ENCODE results near the gene RSPRY1. TPM values are rescaled to one million over a fixed set of nuclear protein-coding genes. Genes with fewer than 3 reads are reported as not detected.
"Not testable (repeated sequence)": the region's sequence is repeated elsewhere in the genome, so short reads cannot be mapped to it uniquely, and the experiment has no call there.

Gene RSPRY1
- total RNA-seq, 1 donor, result 28.3 TPM

DNA sequence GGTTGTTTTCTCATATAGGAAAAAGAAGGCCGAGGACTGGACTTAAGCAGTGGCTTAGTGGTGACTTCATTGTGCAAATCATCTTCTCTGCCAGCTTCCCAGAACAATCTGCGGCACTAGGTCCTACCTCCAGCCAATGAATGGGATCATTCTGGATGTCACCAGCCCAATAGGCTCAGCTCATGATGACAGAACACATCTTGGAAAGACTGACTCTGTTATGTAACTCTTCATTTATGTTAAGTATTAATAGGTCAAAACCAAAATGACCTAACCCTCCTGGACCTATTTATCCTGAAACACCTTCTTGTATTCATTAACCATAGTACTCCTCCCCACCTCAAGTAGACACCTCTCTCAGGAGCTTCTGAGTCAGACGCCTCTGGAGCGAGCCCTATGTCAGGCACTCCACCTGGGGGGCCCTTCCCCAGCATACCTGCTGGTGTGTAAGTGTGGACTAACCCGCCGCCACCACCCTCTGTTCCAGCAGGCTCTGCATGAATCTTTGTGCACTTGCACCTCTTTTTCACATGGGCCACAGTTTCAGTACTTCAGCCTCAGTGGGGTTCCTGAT lies 66.1 kb downstream of the RSPRY1 start:
- DNase-seq (ENCODE audit: low read depth in 2 of 3, low spot score in 2 of 3), result no peak

DNA sequence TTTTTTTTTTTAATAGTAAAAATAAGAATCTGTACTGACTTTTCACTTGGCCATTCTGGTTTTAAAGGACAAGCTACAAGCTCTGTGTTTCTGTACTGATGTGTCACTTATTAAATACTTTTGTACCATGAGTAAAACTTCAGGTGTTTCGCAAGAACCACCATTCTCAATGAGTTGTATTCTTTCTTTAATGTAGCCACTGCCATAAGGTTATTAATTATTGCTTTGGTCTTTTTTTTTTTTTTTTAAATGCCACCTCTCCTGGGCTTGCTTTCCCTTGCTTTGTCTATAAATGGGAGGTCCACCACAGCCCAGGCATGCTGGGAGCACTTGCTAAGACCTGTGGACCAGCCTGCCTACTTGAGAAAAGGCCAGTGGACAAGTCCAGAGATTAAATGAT lies 67.3 kb downstream of the RSPRY1 start:
- DNase-seq (ENCODE audit: low read depth in 2 of 3, low spot score in 2 of 3), result no peak

DNA sequence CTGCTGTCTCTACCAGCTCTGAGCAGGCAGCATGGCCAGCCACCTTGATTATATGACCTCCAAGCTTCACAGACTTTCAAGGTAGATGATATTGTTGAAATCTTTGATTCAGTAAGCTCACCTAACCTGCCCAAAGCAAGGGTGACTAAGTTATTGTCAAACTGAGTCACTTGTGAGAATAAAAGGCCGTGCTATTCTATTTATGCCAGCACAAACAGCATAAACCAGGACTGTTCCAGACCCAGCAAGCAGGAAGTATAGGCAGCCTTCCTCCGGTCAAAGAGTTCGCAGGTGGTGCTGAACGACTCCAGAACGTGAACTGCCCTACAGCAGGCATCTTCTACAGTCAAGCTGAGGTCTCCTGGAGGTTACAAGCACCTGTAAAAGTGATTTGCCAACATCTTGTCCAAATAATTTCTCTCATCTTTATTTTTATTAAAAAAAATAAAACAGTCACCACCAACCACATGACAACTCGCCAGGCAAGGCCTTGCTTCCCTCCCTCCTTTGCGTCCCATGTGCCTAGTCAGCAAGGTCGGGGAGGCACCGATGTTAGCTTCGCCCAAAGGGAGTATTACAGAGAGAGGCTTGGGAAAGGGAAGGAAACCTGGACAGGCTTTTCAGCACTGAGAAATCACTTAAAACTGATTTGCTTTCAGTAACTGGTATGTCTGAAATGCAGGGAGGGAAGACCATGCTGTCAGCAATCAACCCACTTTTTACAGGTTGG lies 69.7 kb downstream of the RSPRY1 start:
- no peak for DNase-seq (ENCODE audit: low read depth in 2 of 3, low spot score in 2 of 3)

DNA sequence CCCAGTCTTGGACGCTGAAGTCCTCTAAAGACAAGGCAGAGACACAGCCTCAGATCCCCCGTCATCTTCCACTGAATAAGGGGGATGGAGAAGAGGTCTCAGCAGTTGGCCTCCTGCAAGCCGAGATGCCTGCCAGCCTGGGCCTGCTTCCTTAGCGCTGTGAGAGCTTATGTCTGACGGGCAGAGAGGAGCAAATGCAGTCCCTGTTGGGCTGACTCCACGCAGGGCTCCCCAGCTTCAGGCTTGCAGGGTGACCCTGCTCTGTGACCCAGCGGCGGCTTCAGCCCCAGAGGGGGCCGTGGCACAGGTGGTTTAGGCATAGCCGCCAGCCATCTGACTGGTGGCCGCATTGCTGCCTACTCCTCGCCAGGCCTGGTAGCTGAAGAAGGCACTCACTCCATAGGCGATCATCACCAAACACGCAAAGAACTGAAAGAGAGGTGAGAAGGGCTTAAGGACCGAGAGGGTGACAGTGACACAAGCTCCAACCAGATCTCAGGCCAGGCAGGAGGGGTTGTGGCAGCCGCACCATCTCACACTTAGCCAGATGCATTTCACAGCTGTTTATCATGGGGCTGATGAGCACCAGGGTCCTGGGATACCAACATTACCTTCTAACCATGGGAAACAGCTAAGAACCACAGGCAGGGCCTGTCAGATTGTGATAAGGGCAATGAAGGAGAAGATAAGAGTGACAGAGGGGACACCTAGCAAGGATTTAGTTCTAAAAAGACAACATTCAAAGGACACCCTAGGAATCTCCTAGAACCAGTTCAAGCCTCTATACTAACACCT lies 70.7 kb downstream of the RSPRY1 start:
- no peak for DNase-seq (ENCODE audit: low read depth in 2 of 3, low spot score in 2 of 3)

DNA sequence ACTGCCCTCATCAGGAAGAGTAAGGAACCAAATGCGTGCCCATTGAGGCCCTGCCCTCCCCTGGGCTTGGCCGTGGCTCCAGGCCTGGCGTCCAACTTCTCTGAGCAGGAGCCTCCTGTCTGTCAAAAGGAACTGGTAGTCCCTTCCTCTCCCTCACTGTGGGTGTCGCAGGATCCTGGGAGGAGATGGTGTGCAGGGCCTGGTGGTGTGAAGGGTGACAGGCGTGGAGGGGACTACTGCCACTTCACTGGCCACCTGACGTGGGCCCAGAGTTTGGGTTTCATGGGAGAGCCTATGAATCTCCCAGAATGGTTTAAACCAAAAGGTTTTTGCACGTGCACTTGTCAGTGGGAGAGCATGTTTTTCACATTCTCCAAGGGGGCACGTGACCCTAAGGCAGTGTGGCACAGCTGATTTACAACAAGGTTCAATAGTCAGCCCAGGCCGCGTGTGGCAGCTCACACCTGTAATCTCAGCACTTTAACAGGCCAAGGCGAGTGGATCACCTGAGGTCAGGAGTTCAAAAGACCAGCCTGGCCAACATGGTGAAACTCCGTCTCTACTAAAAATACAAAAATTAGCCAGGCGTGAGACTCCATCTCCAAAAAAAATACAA lies 71.4 kb downstream of the RSPRY1 start:
- DNase-seq (ENCODE audit: low read depth in 2 of 3, low spot score in 2 of 3), result no peak

DNA sequence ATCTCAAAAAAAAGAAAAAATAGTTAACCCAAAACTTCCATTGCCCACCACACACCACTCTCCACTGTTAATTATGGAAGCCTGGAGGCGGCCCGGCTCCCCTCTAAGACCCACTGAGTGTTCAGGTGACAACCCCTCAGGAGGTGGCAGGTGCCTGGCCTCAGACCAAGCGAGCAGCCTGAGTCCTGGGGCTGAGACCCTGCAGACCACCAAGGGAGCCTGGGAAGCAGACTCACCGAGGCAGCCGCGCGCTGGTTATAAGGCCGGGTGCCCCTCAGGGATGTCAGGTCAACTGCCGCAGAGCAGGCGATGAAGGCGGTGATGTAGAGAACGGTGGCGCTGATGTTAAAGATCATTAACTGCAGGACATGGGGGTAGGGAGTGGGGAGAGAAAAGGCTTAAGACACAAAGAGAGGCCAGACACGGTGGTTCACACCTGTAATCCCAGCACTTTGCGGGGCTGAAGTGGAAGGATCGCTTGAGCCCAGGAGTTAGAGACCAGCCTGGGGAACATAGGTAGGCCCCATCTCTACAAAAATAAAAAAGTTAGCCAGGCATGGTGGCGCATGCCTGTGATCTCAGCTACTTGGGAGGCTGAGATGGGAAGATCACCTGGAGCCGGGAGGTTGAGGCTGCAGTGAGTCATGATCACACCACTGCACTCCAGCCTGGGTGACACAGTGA lies 72.2 kb downstream of the RSPRY1 start:
- DNase-seq (ENCODE audit: low read depth in 2 of 3, low spot score in 2 of 3), result no peak

DNA sequence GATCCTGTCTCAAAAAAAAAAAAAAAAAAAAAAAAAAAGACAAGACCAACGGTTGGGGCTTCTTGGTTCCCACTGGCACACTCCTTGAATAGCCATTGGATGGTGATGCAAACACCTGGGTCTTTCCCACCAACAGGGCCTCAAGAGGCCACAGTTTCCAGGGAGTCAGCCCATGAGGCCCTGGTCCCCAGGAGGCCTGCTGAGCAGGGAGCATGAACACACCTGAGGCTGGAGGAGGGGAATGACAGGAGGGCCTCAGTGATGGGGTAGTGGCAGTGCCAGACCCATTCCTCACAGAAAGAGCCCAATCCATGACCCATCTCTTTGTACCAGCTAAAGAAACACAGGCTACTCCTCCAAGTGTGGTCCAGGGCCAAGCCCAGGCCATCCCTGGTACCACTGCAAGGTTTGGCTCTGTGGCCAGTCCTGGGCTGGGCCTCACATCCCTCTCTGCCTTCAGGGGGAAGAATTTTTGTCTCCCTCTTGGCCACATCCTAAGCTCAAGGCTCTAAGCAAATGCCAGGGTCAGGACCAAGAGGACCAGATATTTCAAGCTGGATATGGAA lies 72.9 kb downstream of the RSPRY1 start:
- no peak for DNase-seq (ENCODE audit: low read depth in 2 of 3, low spot score in 2 of 3)

DNA sequence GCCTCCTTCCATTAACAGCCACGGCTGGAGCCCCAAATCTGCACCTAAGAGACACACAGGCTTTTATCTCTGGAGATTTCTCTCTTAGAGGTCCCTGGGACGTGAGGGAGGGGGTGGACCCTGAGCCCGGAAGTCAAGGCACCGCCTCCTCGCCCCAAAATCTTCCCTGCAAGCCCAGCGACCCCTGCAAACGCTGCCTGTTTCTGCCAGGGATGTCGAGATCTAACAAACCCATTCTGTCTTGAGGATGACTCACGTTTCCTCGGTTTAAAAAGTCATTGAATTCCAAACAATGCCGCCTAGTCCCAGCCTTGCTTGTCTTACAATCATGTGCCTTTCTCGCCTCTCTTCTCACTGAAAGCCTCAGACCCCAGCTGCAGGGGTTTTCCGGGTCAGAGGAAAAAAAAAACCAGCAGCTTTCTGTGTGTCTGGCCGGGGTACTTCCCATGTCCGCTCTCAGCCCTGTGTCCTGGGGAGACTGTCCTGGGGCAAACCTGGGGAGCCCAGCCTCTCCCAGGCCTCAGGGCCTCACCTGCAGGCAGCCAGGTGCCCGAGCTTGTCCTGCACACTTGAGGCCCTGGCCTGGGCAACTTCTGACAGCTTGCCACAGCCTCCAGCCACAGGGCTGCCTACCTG lies 74.3 kb downstream of the RSPRY1 start:
- DNase-seq (ENCODE audit: low read depth in 2 of 3, low spot score in 2 of 3), result peak in 2 of 3 donors; percentile 21 to 50

DNA sequence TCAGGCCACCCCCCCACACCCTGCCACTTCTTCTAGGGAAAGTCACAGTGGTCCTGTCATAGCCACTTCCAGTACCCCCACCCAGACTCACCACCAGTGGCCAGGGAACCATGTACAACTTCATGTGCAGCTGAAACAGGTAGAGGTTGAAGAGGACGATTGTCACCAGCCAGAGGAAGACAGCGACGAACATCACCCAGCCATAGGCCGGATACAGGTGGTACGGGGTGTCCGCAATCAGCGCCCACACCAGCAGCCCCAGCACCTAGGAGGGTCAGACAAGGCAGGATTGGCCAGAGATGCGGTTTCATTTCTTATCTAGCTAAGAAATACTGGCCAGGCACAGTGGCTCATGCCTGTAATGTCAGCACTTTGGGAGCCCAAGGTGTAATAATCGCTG lies 75.7 kb downstream of the RSPRY1 start:
- DNase-seq (ENCODE audit: low read depth in 2 of 3, low spot score in 2 of 3), result no peak

DNA sequence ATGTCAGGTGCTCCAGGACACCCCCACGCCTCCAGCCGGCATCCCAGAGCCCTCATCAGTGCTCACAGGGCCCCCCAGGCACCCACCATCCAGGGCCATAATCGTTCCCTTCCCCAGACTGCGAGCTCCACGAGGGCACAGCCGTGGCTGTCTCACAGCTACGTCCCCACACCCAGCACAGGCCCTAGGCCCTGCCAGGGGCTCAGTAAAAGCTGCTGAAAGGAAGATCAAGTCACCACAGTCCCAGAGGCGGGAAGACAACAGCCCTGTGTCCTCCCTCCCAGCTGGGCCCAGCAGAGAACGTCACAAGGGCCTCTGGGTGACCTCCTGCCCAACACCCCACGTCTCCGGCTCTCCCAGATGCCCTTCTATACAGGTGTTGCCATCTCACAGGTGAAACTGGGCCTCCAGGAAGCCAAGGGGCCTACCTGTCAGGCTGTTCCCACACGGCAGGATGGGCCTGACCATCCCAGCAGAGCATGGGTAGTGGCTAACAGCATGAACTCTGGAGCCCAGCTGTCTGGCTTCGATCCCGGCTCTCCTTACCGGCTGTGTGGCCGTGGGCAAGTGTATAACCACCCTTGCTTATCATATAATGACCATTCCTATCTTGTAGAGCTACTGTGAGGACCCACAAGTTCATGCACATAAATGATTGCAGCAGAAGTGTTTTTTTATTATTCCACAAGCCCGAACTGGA lies 76.9 kb downstream of the RSPRY1 start:
- no peak for DNase-seq (ENCODE audit: low read depth in 2 of 3, low spot score in 2 of 3)

DNA sequence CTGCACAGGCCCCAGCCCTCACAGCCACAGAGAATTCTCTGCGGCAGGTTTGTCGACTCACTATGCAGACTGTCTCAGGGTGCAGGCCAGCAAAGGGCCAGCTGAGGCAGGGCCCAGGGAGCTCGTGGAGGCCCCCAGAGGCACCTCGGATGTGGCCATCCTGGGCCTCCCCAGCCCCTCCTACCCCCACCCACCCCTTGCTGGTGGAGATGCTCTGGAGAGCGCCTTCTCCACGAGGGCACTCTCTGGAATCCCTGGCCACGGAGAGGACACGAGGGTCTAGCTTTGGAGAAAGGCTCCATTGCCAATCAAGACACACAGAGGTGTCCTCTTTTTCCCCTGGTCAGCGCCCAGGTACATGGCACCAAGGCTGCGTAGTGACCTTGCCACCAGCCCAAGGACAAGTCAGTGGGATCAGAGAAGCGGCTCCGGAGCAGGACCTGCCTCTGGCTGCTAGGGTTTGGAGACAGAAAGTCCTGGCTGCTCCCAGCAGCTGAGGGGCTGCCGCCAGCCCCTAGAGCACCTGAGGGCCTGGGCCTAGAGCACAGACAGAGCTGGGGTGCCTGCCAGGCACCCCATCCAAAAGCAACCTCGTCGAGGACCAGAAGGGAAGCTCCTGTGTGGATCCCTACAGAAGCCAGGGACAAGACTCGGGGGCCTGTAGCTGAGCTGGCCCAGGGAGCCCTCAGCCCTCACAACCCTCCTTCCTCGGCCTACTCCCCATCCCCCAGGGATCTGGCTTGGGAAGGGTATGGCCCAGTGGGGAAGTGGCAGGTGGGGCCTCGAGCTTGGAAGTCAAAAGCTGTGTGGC lies 77.6 kb downstream of the RSPRY1 start:
- no peak for DNase-seq (ENCODE audit: low read depth in 2 of 3, low spot score in 2 of 3)

DNA sequence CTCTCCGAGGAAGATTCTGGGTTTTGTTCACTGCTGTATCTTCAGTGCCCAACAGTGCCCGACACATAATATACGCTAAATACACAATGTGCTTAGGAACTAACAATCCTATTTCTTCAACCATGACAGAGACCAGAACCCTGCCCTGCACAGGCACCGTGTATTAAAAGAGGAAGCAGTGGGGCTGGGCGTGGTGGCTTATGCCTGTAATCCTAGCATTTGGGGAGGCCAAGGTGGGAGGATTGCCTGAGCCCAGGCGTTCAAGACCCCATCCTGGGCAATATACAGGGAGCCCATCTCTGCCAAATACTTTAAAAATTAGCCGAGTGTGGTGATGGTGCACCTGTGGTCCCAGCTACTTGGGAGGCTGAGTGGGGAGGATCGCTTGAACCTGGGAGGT lies 78.3 kb downstream of the RSPRY1 start:
- no peak for DNase-seq (ENCODE audit: low read depth in 2 of 3, low spot score in 2 of 3)

DNA sequence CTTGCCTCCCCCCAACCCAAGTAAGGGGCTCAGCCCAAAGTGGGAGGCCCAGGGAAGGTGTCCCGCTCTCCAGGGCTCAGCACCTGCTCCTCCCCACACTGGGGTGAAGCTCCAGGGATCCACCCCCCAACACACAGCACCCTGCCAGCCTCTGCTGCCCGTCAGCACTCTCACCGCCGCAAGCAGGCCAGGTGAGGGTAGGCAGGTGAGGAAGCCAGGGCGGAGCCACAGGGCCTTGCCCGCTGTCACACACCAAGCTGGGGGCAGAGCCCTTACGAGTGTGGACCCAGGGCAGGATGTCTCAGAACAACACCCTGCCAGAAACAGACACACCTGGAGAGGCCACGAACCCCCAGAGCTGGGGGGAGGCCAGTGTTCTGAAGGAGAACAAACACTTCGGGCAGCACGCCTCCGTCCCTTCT lies 78.8 kb downstream of the RSPRY1 start:
- DNase-seq (ENCODE audit: low read depth in 2 of 3, low spot score in 2 of 3), result no peak

DNA sequence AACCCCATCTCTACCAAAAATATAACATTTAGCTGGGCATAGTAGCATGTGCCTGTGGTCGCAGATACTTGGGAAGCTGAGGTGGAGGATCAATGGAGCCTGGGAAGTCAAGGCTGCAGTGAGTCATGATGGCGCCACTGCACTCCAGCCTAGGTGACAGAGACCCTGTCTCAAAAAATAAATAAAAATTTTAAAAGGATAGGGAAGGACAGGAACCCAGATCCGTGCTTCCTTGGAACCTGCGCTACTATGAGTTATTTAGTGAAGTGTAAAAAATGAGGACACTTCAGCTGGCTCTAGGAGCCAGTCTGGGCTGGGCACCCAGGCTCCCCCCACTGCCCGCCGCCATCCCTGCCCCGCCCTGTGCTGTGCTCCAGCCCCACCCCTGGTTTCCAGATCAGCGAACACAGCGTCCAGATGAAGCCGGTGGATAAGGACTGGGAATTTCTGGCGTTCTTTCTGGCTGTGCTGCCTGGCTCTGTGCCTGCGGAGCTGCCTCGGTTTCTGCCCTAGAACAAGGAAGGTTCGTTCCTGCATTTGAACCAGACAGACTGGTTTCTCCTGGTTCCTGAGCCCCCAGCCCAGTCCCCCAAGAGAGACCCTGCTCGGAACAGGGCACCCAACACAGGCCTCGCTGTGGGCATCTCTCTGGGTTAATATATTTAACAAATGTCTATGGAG lies 79.9 kb downstream of the RSPRY1 start:
- DNase-seq (ENCODE audit: low read depth in 2 of 3, low spot score in 2 of 3), result no peak

DNA sequence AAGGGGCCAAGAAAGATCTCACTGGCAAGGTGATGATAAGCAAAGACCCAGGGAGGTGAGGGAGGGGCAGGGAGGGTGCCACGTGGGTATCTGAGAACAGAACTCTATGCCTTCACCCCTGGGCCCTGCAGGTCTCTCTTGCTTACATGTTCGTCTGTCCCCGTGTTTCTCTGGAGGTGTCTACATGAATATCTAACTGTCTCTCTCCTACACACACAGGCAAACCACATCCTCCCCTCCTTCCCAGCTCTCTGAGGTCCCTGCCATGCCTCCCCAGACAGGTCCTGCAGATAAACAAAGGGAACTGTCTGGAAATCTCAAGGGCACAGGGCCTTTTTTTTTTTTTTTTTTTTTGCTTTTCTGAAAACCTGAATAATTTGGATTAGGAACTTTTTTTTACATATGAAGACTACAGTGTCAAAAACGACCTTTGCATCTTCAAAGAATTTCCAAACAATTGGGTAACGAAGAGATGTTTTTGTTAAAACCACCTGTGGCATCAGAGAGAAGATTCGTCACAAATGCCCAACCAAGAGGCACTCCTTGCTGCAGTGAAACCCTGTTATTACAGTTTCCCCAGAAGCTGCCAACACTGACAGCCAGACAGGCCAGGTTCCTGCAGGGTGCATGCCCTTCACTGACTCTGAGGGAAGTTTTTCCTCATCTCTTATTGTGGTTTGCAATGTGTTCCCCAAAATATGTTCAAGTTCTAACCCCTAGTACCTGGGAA lies 80.6 kb downstream of the RSPRY1 start:
- DNase-seq (ENCODE audit: low read depth in 2 of 3, low spot score in 2 of 3), result no peak

DNA sequence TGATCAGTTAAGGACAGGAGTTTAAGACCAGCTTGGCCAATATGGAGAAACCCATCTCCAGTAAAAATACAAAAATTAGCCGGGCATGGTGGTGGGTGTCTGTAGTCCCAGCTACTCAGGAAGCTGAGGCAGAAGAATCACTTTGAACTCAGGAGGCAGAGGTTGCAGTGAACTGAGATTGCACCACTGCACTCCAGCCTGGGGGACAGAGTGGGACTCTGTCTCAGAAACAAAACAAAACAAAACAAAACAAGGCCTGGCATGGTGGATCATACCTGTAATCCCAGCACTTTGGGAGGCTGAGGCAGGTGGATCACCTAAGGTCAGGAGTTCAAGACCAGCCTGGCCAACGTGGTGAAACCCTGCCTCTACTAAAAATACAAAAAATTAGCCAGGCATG lies 81.2 kb downstream of the RSPRY1 start:
- not testable (repeated sequence) for DNase-seq (ENCODE audit: low read depth in 2 of 3, low spot score in 2 of 3)

Measured in hematopoietic multipotent progenitor cell (in vitro differentiated cells).